Measurements from ENCODE around the gene MOV10. TPM values are rescaled to one million over a fixed set of nuclear protein-coding genes. Genes with fewer than 3 reads are reported as not detected.

The MOV10 gene
- 74.7 and 85.4 TPM in 2 replicates for total RNA-seq (2013; cell fraction: nucleolus; rRNA removed)
- 43.1 and 47.1 TPM in 2 replicates for total RNA-seq (2014; rRNA removed)
- 31.4 and 37.4 TPM in 2 replicates for total RNA-seq (2014; rRNA removed; fragmentation: Illumina TruSeq; extraction: Trizol)
- total RNA-seq (2021): 78.2 and 80.3 TPM in 2 replicates
- 50.0 TPM for polyA plus RNA-seq (2011; ENCODE audit: low read depth)
- polyA plus RNA-seq (2011; rRNA removed): 15.7 and 43.7 TPM in 2 replicates
- 51.6 and 52.6 TPM in 2 replicates for polyA plus RNA-seq (2011; cell fraction: cytosol; rRNA removed)
- 214 and 236 TPM in 2 replicates for polyA plus RNA-seq (2011; cell fraction: nucleus; rRNA removed)
- 48.1 and 49.7 TPM in 2 replicates for polyA plus RNA-seq (2012)
- 44.5 and 70.4 TPM in 2 replicates for polyA plus RNA-seq (2014; fragmentation: Illumina TruSeq; extraction: Trizol)
- polyA plus RNA-seq (2014; fragmentation: Nextera tagmentation; extraction: Ambion mirVana): 10 to 100 TPM; 21.0 to 28.6 TPM
- polyA plus RNA-seq (2014; rRNA removed): 65.8 and 82.0 TPM in 2 replicates
- polyA plus RNA-seq (2016; fragmentation: Nextera tagmentation; extraction: Ambion mirVana): 10 to 100 TPM; 52.5 to 58.6 TPM
- 34.5 and 70.3 TPM in 2 replicates for polyA minus RNA-seq (2011; rRNA and poly(A)+ RNA removed)
- polyA minus RNA-seq (2011; cell fraction: cytosol; rRNA and poly(A)+ RNA removed): 21.7 and 27.8 TPM in 2 replicates
- 49.7 and 83.2 TPM in 2 replicates for polyA minus RNA-seq (2011; cell fraction: nucleus; rRNA and poly(A)+ RNA removed)
- Bru-seq, nascent RNA: percentile 71 among the genes with signal in this experiment
- percentile 75 among the genes with signal in this experiment for BruChase-seq, experiment 1, labeled RNA remaining after a 6-hour chase
- BruChase-seq, experiment 2, labeled RNA remaining after a 2-hour chase: percentile 72 among the genes with signal in this experiment
- long read RNA-seq, experiment 1, transcript MOV10-201 (20 exons, 3,383 nt): major isoform, 7 of 16 reads
- long read RNA-seq, experiment 1, partial matches to known transcripts: 1 of 16 reads
- long read RNA-seq, experiment 1, other reads (novel, unspliced or antisense): 4 of 16 reads
- long read RNA-seq, experiment 2, transcript MOV10-201 (20 exons, 3,383 nt): major isoform, 9 of 40 reads
- long read RNA-seq, experiment 2, transcript MOV10-203 (21 exons, 3,552 nt): major isoform, 9 of 40 reads
- long read RNA-seq, experiment 2, partial matches to known transcripts: 15 of 40 reads
- long read RNA-seq, experiment 2, other reads (novel, unspliced or antisense): 5 of 40 reads

- ChIA-PET POLR2A (interaction anchor here (0.5 to 2.0 kb wide), 12 partner anchors 19 to 401 kb away, joined by 3 to 21 read pairs (median 5); partner anchors contain the start of genes CAPZA1 and ST7L), RAD21 (ENCODE audit: unreplicated experiment) (interaction anchor here (0.7 to 4.8 kb wide), 14 partner anchors 13 to 284 kb away, joined by 3 to 42 read pairs (median 6); partner anchors contain the start of genes CAPZA1, CTTNBP2NL, PPM1J and ST7L), CTCF (interaction anchor here (0.6 to 6.2 kb wide), 21 partner anchors 10 to 283 kb away, joined by 3 to 33 read pairs (median 4); partner anchors contain the start of genes PPM1J and RHOC), SMC1A (ENCODE audit: uncharacterized antibody, unreplicated experiment) (interaction anchor here (0.8 to 3.9 kb wide), 12 partner anchors 10 to 61 kb away, joined by 3 to 28 read pairs (median 7); partner anchors contain the start of genes PPM1J, RHOC and ST7L)
- H3K9me3 ChIP-seq (replicated peaks; ENCODE audit: control insufficient read depth, insufficient read depth, low read length): no peaks in the 10 kb centered on the region
- H3K79me2 ChIP-seq (ENCODE audit: control insufficient read depth, insufficient read depth, low read length): peaks cover 17% of the 10 kb centered on the region
- FAIRE-seq: no peak
- peak within 1 kb of the TSS; percentile 86 for H3K4me3 ChIP-seq
- H3K4me1 ChIP-seq (ENCODE audit: control insufficient read depth, insufficient read depth, low read length): peaks cover 9% of the 10 kb centered on the region
- in situ Hi-C loops (cut with MboI): no loop called here
- H3K27me3 ChIP-seq (replicated peaks in 1 of 2; ENCODE audit: control insufficient read depth in 2 of 2, insufficient read depth in 2 of 2, low read length in 1 of 2): no peaks in the 10 kb centered on the region
- H3K27ac ChIP-seq (ENCODE audit: control insufficient read depth, insufficient read depth): peak within 1 kb of the TSS; percentile 81
- DNase-seq (ENCODE audit: low read depth, low spot score): peak; percentile 40
- 2% methylated on average over 24 of the region's 30 CpGs for WGBS (ENCODE audit: insufficient coverage, insufficient replicate concordance, low lambda C conversion rate, missing lambda C conversion rate)
- H3K9ac ChIP-seq (ENCODE audit: control insufficient read depth, insufficient read depth, low read length): peak within 1 kb of the TSS; percentile 75
- no peaks in the 10 kb centered on the region for H4K20me1 ChIP-seq (ENCODE audit: control insufficient read depth, insufficient read depth)
- intact Hi-C loops (cut with micrococcal nuclease; ENCODE audit: unreplicated experiment): loop anchor here (1.0 to 2.0 kb wide), 2 partner anchors 31 to 56 kb away; partner anchors contain the start of genes CAPZA1 and ST7L
- peak within 1 kb of the TSS; percentile 93 for H3K4me2 ChIP-seq (ENCODE audit: control insufficient read depth, insufficient read depth)
- ATAC-seq: peak; percentile 81
- no peaks in the 10 kb centered on the region; a peak in 1 of 4 replicates for H3K36me3 ChIP-seq (ENCODE audit: control insufficient read depth in 2 of 2, insufficient read depth in 2 of 2, low read length in 1 of 2)
- BruUV-seq (replicated peaks): no TSS peak
- peak within 1 kb of the TSS; percentile 83 for H2AFZ ChIP-seq (ENCODE audit: control insufficient read depth, low read depth, low read length)
- no peak for TF ChIP-seq EGR1 (IDR thresholded peaks at IDR 0.05; ENCODE audit: borderline replicate concordance in 1 of 2, low read depth in 2 of 2, low read length in 2 of 2)
- no peak for TF ChIP-seq ATF7 (IDR thresholded peaks at IDR 0.05; ENCODE audit: low read depth)
- 0 out of 4 replicates have a peak, but pooled peaks of 1 of the 2 experiments have one; percentile 16 for TF ChIP-seq EP300 (IDR thresholded peaks at IDR 0.05; ENCODE audit: borderline replicate concordance in 1 of 2, control insufficient read depth in 1 of 2, low read depth in 2 of 2, low read length in 2 of 2)
- TF ChIP-seq CTCF (IDR thresholded peaks at IDR 0.05 in 2 of 3, conservative IDR thresholded peaks at IDR 0.05 in 1 of 3; ENCODE audit: control insufficient read depth in 2 of 3, extremely low read depth in 1 of 3, insufficient read depth in 1 of 3, low read depth in 3 of 3, low read length in 3 of 3): no peak
- no peak for TF ChIP-seq CHD4 (IDR thresholded peaks at IDR 0.05)
- no peak for TF ChIP-seq CEBPB (IDR thresholded peaks at IDR 0.05; ENCODE audit: borderline replicate concordance in 1 of 2, low read depth in 2 of 2, low read length in 2 of 2)
- no peak for TF ChIP-seq JUNB (IDR thresholded peaks at IDR 0.05)
- no peak for TF ChIP-seq NR2C2 (IDR thresholded peaks at IDR 0.05; ENCODE audit: borderline replicate concordance, control insufficient read depth, insufficient read length, low read depth)
- TF ChIP-seq RB1 (IDR thresholded peaks at IDR 0.05; ENCODE audit: borderline replicate concordance): no peak
- no peak for TF ChIP-seq FOXK2 (IDR thresholded peaks at IDR 0.05)
- TF ChIP-seq TCF12 (IDR thresholded peaks at IDR 0.05; ENCODE audit: low read depth, low read length): peak; percentile 38; the same call in 1 of the 2 replicates
- no peak for TF ChIP-seq ZNF274 (IDR thresholded peaks at IDR 0.05; ENCODE audit: insufficient read depth, insufficient read length)
- TF ChIP-seq MAX (IDR thresholded peaks at IDR 0.05; ENCODE audit: low read depth, low read length): no peak; the same call in 1 of the 2 replicates
- no peak for TF ChIP-seq SMC3 (IDR thresholded peaks at IDR 0.05; ENCODE audit: borderline replicate concordance, low read length)
- TF ChIP-seq BRCA1 (IDR thresholded peaks at IDR 0.05; ENCODE audit: low read depth, low read length): no peak
Observed at GRCh38 chr1:112674440-112674985, at the start of gene MOV10. TSS of gene MOV10 (plus strand) at chr1:112674659. CDS start at chr1:112674913, 254 bp downstream.

All from GM12878 (cell line).